ENCODE measurements around the gene AFG1L. TPM values are rescaled to one million over a fixed set of nuclear protein-coding genes. Genes with fewer than 3 reads are reported as not detected.

AFG1L gene
- total RNA-seq, 1 donor from 2014 or later = 9.3 TPM

DNA sequence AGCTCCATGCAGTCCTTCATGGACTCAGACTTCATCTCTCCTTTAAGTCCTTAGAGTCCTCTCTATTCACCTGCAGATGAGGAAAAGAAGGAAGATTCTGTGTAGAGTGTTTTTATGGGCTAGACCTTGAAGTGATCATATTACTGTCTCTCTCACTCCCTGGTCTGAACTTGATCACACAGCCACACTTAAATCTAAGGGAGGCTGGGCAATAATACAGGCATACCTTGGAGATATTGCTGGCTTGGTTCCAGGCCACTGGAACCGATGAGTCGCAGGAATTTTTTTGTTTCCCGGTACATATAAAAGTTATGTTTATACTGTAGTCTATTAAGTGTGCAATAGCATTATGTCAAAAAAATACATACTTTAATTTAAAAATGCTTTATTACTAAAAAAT is 206.7 kb downstream of the AFG1L start:
- no peak overlapping the region for H3K27ac Mint-ChIP-seq
- H3K4me1 Mint-ChIP-seq = peaks cover 5% of the 10 kb centered on the region
- no peaks in the 10 kb centered on the region for H3K27me3 Mint-ChIP-seq (ENCODE audit: low read depth)
- peaks cover 13% of the 10 kb centered on the region for H3K9me3 Mint-ChIP-seq
- DNase-seq (ENCODE audit: low spot score in 2 of 2, unreplicated experiment in 2 of 2) = no peak
- TF ChIP-seq, protein P1, sequence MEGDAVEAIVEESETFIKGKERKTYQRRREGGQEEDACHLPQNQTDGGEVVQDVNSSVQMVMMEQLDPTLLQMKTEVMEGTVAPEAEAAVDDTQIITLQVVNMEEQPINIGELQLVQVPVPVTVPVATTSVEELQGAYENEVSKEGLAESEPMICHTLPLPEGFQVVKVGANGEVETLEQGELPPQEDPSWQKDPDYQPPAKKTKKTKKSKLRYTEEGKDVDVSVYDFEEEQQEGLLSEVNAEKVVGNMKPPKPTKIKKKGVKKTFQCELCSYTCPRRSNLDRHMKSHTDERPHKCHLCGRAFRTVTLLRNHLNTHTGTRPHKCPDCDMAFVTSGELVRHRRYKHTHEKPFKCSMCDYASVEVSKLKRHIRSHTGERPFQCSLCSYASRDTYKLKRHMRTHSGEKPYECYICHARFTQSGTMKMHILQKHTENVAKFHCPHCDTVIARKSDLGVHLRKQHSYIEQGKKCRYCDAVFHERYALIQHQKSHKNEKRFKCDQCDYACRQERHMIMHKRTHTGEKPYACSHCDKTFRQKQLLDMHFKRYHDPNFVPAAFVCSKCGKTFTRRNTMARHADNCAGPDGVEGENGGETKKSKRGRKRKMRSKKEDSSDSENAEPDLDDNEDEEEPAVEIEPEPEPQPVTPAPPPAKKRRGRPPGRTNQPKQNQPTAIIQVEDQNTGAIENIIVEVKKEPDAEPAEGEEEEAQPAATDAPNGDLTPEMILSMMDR (IDR thresholded peaks at IDR 0.05; ENCODE audit: unreplicated experiment) = no peak
- H3K36me3 Mint-ChIP-seq = peaks cover 11% of the 10 kb centered on the region
- no peak overlapping the region for H3K4me3 Mint-ChIP-seq

DNA sequence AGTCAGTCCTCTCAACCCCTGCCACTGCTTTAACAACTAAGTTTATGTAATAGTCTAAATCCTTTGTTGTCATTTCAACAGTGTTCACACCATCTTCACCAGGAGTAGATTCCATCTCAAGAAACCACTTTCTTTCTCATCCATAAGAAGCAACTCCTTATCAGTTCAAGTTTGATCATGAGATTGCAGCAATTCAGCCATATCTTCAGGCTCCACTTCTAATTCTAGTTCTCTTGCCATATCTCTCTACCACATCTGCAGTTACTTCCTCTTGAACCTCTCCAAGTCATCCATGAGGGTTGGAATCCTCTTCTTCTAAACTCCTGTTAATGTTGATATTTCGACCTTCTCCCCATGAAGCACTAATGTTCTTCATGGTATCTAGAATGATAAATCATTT is 208.0 kb downstream of the AFG1L start:
- TF ChIP-seq, protein P1 (IDR thresholded peaks at IDR 0.05; ENCODE audit: unreplicated experiment) = no peak

GRCh38 chr6:108507316-108507715 is 212.5 kb downstream of the AFG1L start:
- H3K27me3 Mint-ChIP-seq (ENCODE audit: low read depth) = no peaks in the 10 kb centered on the region
- DNase-seq (ENCODE audit: low spot score in 2 of 2, unreplicated experiment in 2 of 2) = no peak
- H3K27ac Mint-ChIP-seq = no peak overlapping the region
- H3K4me3 Mint-ChIP-seq = no peak overlapping the region
- H3K4me1 Mint-ChIP-seq = no peaks in the 10 kb centered on the region
- TF ChIP-seq, protein P1 (IDR thresholded peaks at IDR 0.05; ENCODE audit: unreplicated experiment) = no peak
- H3K9me3 Mint-ChIP-seq = peaks cover 15% of the 10 kb centered on the region
- H3K36me3 Mint-ChIP-seq = peaks cover 17% of the 10 kb centered on the region

More for the DNA sequence above, 208.0 kb downstream of the AFG1L start:
- H3K27ac Mint-ChIP-seq = no peak overlapping the region
- peaks cover 5% of the 10 kb centered on the region for H3K4me1 Mint-ChIP-seq
- peaks cover 11% of the 10 kb centered on the region for H3K36me3 Mint-ChIP-seq
- H3K9me3 Mint-ChIP-seq = peaks cover 13% of the 10 kb centered on the region
- no peak overlapping the region for H3K4me3 Mint-ChIP-seq
- no peaks in the 10 kb centered on the region for H3K27me3 Mint-ChIP-seq (ENCODE audit: low read depth)
- DNase-seq (ENCODE audit: low spot score in 2 of 2, unreplicated experiment in 2 of 2) = no peak

DNA sequence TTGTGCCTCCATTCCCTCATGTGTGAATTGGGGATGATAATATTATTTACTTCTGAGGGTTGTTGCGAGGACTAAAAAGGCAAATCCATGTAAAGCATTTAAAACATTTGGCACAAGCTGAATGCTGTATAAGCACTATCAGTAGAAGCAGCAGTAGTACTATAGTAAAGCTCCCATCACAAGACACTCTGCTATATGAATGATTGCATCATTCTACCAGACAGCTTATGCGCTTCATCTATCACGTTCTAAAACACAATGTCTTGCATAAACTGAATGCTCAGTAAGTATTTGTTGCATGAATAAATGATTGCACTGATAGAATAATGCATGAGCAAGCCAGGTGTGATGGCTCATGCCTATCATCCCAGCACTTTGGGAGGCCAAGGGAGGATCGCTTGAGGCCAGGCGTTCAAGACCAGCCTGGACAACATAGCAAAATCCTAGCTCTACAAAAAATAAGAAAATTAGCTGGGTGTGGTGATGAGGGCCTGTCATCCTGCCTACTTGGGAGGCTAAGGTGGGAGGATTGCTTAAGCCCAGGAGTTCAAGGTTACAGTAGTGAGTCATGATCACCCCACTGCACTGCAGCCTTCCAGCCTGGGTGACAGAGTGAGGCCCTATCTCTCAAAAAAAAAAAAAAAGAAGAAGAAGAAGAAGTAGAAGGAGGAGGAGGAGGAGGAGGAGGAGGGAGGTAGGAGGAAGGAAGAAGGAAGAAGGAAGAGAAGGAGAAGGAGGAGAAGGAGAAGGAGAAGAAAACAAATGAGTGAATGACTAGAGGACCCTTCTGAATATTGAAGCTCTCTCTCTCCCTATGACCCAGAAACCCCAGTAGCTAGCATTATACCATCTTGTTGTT is 215.8 kb downstream of the AFG1L start:
- TF ChIP-seq, protein P1 (IDR thresholded peaks at IDR 0.05; ENCODE audit: unreplicated experiment) = no peak
- no peak for DNase-seq (ENCODE audit: low spot score in 2 of 2, unreplicated experiment in 2 of 2)
- Mint-ChIP-seq H3K4me1 (no peaks in the 10 kb centered on the region), H3K36me3 (peaks cover 26% of the 10 kb centered on the region), H3K4me3 (no peak overlapping the region), H3K9me3 (peaks cover 13% of the 10 kb centered on the region), H3K27ac (no peak overlapping the region), H3K27me3 (ENCODE audit: low read depth) (no peaks in the 10 kb centered on the region)

DNA sequence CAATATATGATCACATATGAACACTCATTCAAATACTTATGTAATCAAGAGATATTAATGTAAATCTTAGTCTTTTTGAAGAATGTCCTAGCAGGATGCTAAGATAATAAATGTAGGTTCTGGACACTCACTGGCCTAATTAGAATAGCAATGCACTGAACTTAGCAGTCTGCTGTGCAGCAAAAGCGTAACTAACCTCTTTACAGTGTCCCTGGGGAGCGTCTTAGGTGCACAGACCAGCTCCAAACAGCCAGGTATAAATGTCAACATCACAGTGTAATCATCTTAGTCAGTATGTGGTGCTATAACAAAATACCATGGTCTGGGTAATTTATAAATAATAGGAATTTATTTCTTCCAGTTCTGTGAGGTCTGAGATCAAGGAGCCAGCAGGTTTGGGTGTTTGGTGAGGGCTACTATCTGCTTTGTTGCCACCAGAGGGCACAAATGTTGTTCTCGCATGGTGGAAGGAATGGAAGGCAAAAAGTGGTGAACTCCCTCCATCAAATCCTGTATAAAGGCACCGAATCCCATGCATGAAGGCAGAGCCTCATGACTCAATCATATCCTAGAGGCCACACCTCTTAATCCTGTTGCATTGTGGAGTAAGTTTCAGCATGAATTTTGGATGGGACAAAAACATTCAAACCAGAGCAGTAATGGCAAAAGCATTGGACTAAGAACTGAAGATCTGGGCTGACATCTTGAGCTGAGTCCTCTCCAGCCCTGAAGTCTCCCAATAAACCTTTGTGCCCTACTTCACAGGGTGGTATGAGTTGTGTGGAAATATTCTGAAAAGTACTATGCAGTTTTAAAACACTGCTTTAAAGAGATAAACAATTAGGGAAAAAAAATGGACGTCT is 224.1 kb downstream of the AFG1L start:
- Mint-ChIP-seq H3K36me3 (peaks cover 9% of the 10 kb centered on the region), H3K9me3 (peaks cover 4% of the 10 kb centered on the region), H3K4me3 (no peak overlapping the region), H3K27ac (no peak overlapping the region), H3K4me1 (peaks cover 5% of the 10 kb centered on the region), H3K27me3 (ENCODE audit: low read depth) (no peaks in the 10 kb centered on the region)
- TF ChIP-seq, protein P1 (IDR thresholded peaks at IDR 0.05; ENCODE audit: unreplicated experiment) = peak; percentile 39
- DNase-seq (ENCODE audit: low spot score in 2 of 2, unreplicated experiment in 2 of 2) = no peak

All from mesothelial cell of epicardium (in vitro differentiated cells).